Type B pancreatic cell (in vitro differentiated cells): Measurements from ENCODE around the gene STX19. TPM values are rescaled to one million over a fixed set of nuclear protein-coding genes. Genes with fewer than 3 reads are reported as not detected.

ENCODE experiments used
- DNase-seq: peaks from one replicate; pipeline ENCODE4 v3.0.0; 2021; ENCODE audit warnings: mixed read lengths; ENCODE audit not compliant: unreplicated experiment; ENCODE audit errors: extremely low spot score
- H3K27ac Mint-ChIP-seq: 2 replicates; pipeline ENCODE4 v1.8.0; 2021; ENCODE audit warnings: mild to moderate bottlenecking, mixed read lengths
- H3K27me3 Mint-ChIP-seq: 2 replicates; pipeline ENCODE4 v1.8.0; 2021; ENCODE audit warnings: mixed read lengths
- H3K36me3 Mint-ChIP-seq: 2 replicates; pipeline ENCODE4 v1.8.0; 2021; ENCODE audit warnings: mixed read lengths
- H3K4me1 Mint-ChIP-seq: one replicate; pipeline ENCODE4 v1.8.0; 2021; ENCODE audit warnings: mixed read lengths; ENCODE audit not compliant: unreplicated experiment
- H3K4me3 Mint-ChIP-seq: 2 replicates; pipeline ENCODE4 v1.8.0; 2021; ENCODE audit warnings: mild to moderate bottlenecking, mixed read lengths
- H3K9me3 Mint-ChIP-seq: 2 replicates; pipeline ENCODE4 v1.8.0; 2021; ENCODE audit warnings: mixed read lengths
- CTCF ChIP-seq: fragments of 200-600 bp; sonication (generic); conservative IDR thresholded peaks from 2 replicates; pipeline ENCODE4 v1.5.0; 2021; ENCODE audit warnings: antibody characterized with exemption, mild to moderate bottlenecking
- total RNA-seq: library from RNA; stranded (reverse); gene quantifications from 2 replicates; pipeline ENCODE4 v1.2.1, GENCODE V29; 2021; ENCODE audit warnings: low replicate concordance

STX19 gene
- total RNA-seq, 1 donor from 2014 or later: 0.70 TPM

GRCh38 chr3:94020293-94020692 lies 8.1 kb downstream of the STX19 start:
- Mint-ChIP-seq H3K4me1 (no peaks in the 10 kb centered on the region), H3K27ac (no peak overlapping the region), H3K36me3 (peaks cover 9% of the 10 kb centered on the region), H3K9me3 (no peaks in the 10 kb centered on the region), H3K4me3 (no peak overlapping the region), H3K27me3 (no peaks in the 10 kb centered on the region)
- DNase-seq: no peak
- no peak for TF ChIP-seq CTCF

- Mint-ChIP-seq H3K36me3 (peaks cover 14% of the 10 kb centered on the region), H3K4me1 (no peaks in the 10 kb centered on the region), H3K4me3 (no peak overlapping the region), H3K9me3 (no peaks in the 10 kb centered on the region), H3K27ac (no peak overlapping the region), H3K27me3 (no peaks in the 10 kb centered on the region)
- DNase-seq: no peak
- no peak for TF ChIP-seq CTCF
Measured at GRCh38 chr3:94019659-94020058, 8.7 kb downstream of the STX19 start.

GRCh38 chr3:94015025-94015424 lies 13.4 kb downstream of the STX19 start:
- Mint-ChIP-seq H3K36me3 (peaks cover 24% of the 10 kb centered on the region), H3K9me3 (no peaks in the 10 kb centered on the region), H3K27ac (no peak overlapping the region), H3K27me3 (no peaks in the 10 kb centered on the region), H3K4me1 (no peaks in the 10 kb centered on the region), H3K4me3 (no peak overlapping the region)
- no peak for TF ChIP-seq CTCF
- DNase-seq: no peak

GRCh38 chr3:94012185-94012584 lies 16.2 kb downstream of the STX19 start:
- Mint-ChIP-seq H3K9me3 (no peaks in the 10 kb centered on the region), H3K4me3 (no peak overlapping the region), H3K36me3 (peaks cover 15% of the 10 kb centered on the region), H3K27ac (no peak overlapping the region), H3K27me3 (no peaks in the 10 kb centered on the region), H3K4me1 (no peaks in the 10 kb centered on the region)
- TF ChIP-seq CTCF: no peak
- no peak for DNase-seq

GRCh38 chr3:94011233-94011711 lies 17.1 kb downstream of the STX19 start:
- H3K9me3 Mint-ChIP-seq: no peaks in the 10 kb centered on the region
- DNase-seq: no peak
- H3K4me1 Mint-ChIP-seq: no peaks in the 10 kb centered on the region
- TF ChIP-seq CTCF: no peak
- H3K4me3 Mint-ChIP-seq: no peak overlapping the region
- H3K27me3 Mint-ChIP-seq: no peaks in the 10 kb centered on the region
- no peak overlapping the region for H3K27ac Mint-ChIP-seq
- peaks cover 15% of the 10 kb centered on the region for H3K36me3 Mint-ChIP-seq

- no peaks in the 10 kb centered on the region for H3K9me3 Mint-ChIP-seq
- peaks cover 10% of the 10 kb centered on the region for H3K36me3 Mint-ChIP-seq
- no peak overlapping the region for H3K27ac Mint-ChIP-seq
Measured at GRCh38 chr3:94009608-94010007, 18.8 kb downstream of the STX19 start.

More at GRCh38 chr3:94009608-94010007, 18.8 kb downstream of the STX19 start:
- DNase-seq: no peak
- TF ChIP-seq CTCF: no peak
- Mint-ChIP-seq H3K4me3 (no peak overlapping the region), H3K4me1 (no peaks in the 10 kb centered on the region), H3K27me3 (no peaks in the 10 kb centered on the region)
